GM20000 (cell line): ENCODE data around the gene MPV17L.
"Not testable (repeated sequence)": the region's sequence is repeated elsewhere in the genome, so short reads cannot be mapped to it uniquely, and the experiment has no call there.

Source experiments
- DNase-seq: peaks from one replicate; pipeline ENCODE4 v3.0.0; 2012; ENCODE audit warnings: low spot score
- CTCF ChIP-seq: IDR thresholded peaks from 2 replicates; pipeline ENCODE4 v1.5.1; 2012; ENCODE audit warnings: mild to moderate bottlenecking, control low read depth; ENCODE audit errors: extremely low read depth, missing control alignments

Gene MPV17L

GRCh38 chr16:15434425-15435215, 39.1 kb downstream of the MPV17L start, which contains the start of gene BMERB1:
Gene BMERB1 (plus strand): TSS chr16:15434588. CDS start chr16:15434654, 66 bp downstream.
- DNase-seq: no peak
- no peak for TF ChIP-seq CTCF

GRCh38 chr16:15435216-15435864, 39.8 kb downstream of the MPV17L start:
- no peak for TF ChIP-seq CTCF

DNA sequence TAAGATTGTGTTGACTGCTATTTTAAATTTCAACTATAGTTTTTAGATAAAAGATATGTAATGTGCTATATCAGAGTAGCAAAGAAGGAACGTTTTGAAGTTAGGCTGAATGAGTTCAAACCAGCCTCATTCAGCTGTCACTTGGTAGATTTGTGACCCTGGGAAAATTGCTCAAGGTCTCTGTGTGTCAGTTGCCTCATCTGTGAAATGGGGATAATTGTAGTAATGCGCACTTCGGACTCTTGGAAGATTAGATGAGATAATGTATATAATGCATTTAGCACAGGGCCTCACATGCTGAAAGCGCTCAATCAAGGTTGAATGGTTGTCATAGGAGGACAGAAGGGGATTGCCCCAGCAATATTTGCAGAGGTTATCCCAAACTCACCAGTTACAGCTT, 43.5 kb downstream of the MPV17L start:
- TF ChIP-seq CTCF: no peak
- no peak for DNase-seq

More at GRCh38 chr16:15435216-15435864, 39.8 kb downstream of the MPV17L start:
- no peak for DNase-seq

DNA sequence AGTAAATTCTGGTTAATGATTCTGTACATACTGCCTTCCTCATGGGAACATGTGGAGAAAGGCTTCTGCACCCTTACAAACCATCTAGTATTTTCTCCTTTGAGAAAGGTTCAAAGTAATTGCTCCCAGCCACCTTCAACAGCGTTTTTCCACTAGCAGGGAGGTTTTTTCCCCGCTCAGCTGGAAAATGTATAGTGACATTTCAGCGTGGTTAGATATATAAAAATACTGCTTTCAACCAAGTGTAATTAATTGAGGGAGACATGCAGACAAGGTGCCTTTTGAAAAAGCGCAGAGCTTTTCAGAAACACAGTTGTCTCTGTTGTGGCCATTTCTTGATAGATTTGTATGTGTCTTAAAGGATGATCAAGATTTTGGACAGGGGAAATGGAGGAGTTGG, 44.0 kb downstream of the MPV17L start:
- no peak for DNase-seq
- no peak for TF ChIP-seq CTCF

DNA sequence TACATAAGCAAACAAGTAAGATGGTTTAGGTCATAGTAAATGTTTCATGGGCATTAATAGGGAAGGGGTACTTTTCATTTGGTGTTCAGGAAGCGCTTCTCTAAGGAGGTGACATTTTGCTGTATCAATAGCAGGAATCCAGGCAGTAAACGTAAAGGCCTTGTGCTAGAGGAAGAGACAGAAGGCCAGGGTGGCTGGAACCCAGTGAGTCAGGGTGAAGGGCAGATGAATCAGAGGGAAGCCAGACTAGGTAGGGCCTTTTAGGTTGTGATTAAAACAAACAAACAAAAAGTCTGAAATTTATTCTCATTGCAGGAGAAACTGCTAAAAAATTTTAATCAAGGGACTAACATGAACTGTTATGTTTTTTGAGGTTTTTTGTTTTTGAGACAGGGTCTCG, 45.3 kb downstream of the MPV17L start:
- TF ChIP-seq CTCF: no peak
- DNase-seq: no peak

GRCh38 chr16:15442140-15442539, 46.6 kb downstream of the MPV17L start:
- DNase-seq: not testable (repeated sequence)

DNA sequence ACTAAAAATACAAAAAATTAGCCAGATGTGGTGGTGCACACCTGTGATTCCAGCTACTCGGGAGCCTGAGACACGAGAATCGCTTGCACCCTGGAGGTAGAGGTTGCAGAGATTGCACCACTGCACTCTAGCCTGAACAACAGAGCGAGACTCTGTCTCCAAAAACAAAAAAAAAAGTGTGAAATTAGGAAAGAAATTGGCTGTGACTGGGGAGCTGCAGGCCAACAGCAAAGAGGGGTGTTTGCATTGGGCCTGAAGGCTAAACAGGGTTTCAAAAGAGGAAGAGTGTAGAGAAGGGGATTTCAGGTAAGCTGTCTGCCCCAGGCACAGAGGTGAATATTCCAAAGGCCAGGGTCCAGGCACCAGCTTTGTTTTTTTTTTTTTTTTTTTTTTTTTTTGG, 48.2 kb downstream of the MPV17L start:
- TF ChIP-seq CTCF: no peak
- DNase-seq: no peak
